Esophagus squamous epithelium (tissue), 4 donors: Measurements from ENCODE around the gene ZGPAT.

ENCODE experiments used
- CTCF ChIP-seq, 6 experiments: fragments of 450-650 bp in 4 of 6; fragments of 200-600 bp in 2 of 6; sonication (generic) in 2 of 6; IDR thresholded peaks; one replicate each; pipeline ENCODE4 v1.5.1; 2016 to 2019; ENCODE audit warnings: antibody characterized with exemption in 6 of 6, mild to moderate bottlenecking in 4 of 6, moderate library complexity in 4 of 6
- POLR2A ChIP-seq, 4 donors: fragments of 450-650 bp; IDR thresholded peaks; one replicate each; pipeline ENCODE4 v1.6.1; 2017; ENCODE audit warnings: antibody characterized with exemption in 4 of 4, mild to moderate bottlenecking in 4 of 4, moderate library complexity in 3 of 4

DNA sequence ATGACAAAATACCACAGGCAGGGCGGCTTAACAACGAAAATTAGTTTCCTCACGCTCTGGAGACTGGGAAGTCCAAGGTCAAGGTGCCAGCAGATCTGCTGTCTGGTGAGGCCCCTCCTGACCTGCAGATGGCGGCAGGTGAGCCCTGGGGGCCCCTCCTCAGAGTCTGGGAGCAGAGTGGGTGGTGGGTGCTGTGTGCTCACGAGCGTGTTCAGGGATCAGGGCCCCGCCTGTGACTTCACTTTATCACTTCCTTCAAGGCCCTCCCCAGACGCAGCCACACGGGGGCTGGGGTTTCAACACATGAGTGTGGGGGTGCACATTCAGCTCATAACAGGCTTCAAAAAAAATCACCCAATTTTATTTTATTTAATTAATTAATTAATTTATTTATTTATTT, 71.0 kb downstream of the ZGPAT start:
- no peak for TF ChIP-seq CTCF (IDR thresholded peaks at IDR 0.05)
- TF ChIP-seq POLR2A (IDR thresholded peaks at IDR 0.05): no peak
